ENCODE measurements around the gene MISP.
"Not testable (repeated sequence)": the region's sequence is repeated elsewhere in the genome, so short reads cannot be mapped to it uniquely, and the experiment has no call there.

MISP gene, protein sequence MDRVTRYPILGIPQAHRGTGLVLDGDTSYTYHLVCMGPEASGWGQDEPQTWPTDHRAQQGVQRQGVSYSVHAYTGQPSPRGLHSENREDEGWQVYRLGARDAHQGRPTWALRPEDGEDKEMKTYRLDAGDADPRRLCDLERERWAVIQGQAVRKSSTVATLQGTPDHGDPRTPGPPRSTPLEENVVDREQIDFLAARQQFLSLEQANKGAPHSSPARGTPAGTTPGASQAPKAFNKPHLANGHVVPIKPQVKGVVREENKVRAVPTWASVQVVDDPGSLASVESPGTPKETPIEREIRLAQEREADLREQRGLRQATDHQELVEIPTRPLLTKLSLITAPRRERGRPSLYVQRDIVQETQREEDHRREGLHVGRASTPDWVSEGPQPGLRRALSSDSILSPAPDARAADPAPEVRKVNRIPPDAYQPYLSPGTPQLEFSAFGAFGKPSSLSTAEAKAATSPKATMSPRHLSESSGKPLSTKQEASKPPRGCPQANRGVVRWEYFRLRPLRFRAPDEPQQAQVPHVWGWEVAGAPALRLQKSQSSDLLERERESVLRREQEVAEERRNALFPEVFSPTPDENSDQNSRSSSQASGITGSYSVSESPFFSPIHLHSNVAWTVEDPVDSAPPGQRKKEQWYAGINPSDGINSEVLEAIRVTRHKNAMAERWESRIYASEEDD

DNA sequence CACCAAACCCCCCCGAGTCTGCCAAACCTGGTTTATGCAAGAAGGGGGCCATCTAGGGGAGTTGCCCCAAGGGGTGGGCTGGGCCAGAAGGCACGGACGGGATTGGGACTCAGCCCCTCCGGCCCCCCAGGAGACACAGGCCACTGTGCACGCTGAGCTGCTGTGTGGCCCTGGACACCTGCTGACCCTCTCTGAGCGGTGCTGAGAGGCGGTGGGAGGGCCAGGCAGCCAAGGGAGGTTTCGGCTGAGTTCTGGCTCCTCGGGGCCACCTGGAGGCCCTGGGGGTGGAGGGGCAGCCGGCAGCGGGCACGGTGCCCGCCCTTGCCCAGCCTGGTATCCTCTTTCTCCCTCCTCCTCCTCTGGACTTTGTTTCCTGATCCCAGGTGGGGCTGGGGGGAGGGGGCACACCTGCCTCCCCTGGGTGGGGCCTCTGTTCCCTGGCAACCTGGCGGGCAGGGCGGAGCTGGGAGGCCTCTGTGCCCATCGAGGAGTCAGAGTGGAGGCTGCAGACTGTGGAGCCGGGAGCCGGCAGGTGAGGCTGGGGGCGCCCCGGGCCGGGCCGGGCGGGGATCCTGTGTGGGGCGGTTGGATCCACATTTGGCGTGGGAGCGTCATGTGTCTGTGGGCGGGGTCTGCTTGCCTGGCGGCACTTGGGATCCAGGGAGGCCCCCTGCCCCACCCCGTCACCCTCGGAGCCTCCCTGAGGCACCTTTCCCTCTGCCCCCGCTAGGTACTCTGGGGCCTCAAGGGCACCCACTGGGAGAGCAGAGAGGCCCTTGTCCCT lies at the start of gene MISP:
Gene MISP, plus strand, starts transcription at position 473 of the 784 bp plus-strand sequence. CDS start 5,835 bp downstream, outside the sequence.
- no peak for FAIRE-seq

DNA sequence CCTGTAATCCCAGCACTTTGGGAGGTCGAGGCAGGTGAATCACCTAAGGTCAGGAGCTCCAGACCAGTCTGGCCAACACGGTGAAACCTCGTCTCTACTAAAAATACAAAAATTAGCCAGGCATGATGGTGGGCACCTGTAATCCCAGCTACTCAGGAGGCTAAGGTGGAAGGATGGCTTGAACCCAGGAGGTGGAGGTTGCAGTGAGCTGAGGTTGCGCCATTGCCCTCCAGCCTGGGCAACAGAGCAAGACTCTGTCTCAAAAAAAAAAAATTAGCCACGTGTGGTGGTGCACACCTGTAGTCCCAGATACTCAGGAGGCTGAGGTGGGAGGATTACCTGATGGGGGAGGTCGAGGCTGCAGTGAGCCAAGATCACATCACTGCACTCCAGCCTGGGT lies 48.1 kb upstream of the MISP start:
- FAIRE-seq = not testable (repeated sequence)

DNA sequence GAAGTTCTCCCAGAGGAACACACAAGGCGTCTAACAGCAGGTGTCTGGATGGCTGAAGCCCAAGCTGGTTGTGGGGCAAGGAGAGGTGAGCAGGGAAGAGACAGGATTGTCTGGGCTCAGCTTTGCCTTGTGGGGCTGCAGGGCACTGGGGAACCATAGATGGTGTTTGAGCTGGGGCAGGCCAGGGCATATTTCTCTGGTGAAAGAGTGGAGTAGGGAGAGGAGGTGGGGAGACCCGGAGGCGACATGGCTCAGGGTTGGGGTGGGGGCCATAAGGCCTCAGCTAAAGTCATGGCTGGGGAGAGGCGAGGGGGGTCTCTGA lies 47.6 kb upstream of the MISP start:
- no peak for FAIRE-seq

DNA sequence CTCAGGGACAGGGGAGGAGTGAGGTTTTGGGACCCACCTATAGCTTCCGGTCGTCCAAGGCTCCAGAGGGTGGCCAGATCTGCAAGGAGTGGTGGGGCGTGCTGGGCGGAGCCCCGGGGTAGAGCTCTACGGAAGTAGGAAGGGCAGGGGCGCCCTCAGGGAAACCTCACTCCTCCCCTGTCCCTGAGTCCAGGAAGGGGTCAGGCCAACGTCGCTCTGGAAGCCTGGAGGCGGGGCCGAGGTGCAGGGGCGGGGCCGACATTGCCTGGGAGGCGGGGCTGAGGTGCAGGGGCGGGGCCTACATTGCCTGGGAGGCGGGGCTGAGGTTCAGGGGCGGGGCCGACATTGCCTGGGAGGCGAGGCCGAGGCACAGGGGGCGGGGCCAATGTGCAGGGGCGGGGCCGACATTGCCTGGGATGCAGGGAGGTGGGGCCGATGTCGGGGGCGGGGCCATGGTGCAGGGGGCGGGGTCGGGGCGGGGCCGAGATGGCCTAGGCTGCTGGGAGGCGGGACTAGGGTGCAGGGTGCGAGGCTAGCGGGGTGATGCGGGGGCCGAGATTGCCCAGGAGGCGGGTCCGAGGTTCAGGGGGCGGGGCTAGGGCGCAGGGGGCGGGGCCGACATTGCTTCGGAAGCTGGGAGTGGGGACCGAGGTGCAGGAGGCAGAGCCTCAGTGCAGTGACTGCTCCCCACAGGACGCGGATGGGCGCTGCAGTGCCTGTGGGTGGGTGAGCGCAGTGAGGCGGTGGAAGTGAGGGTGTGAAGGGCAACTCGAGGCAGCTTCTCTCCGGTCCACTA lies 47.1 kb upstream of the MISP start:
- no peak for FAIRE-seq

DNA sequence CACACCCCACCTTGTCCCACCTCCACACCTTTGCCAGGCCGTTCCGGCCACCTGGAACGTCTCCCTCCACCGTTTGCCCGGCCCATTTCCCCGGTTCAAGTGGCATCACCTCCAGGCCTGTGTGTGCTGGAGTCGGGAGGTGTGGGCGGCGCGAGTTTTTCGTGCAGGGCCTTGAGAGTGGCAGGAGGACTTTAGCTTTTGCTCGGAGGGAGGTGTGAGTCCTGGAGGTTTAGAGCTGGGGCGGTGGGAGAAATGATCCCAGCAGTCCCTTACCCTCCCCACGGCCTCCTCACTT lies 46.5 kb upstream of the MISP start:
- no peak for FAIRE-seq

DNA sequence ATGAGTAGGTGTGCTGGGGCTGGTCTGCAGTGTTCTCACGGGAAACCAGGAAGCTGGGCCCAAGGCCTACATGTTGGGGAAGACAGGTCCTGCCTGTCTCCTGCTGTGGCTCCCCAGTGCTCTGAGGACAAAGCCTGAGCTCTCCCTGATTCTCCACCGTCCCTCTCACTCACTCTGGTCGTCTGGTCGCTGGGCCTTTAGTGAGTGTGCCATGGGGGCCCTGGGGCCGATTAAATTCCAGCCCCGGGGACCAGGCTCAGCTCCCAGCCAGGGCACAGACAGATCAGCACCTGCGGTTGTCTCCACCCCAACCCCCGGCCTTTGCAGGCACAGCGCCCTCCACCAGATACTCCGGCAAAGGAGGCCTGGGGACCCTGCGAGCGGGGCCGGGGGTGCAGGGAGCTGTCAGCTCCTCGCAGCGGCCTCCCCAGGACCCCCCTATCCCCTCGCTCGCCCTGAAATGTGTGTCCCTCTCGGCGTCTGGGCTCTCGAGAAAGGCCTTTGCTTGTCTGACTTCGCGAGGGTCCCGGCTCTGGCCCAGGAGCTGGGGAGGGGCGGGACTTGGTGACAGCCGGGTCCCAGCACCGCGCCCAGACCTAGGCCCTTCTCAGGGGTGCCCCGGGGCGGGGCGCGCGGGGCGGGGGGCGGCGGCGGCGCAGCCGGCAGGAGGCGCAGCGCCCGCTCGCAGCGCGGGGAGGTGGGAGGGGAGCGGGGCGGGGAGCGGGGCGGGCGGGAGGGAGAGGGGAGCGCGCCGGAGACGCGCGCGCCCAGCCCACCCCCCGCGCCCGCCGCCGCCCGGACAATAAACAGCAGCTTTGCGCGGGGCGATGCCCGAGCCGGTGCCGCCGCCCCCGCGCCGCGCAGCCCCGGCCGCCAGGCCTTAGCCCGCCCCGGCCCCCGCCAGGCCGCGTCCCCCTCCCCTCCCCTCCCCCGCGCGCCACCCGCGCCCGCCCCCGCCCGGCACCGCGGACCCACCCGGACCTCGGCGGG lies 42.5 kb upstream of the MISP start, which contains the start of gene PALM:
Gene PALM, plus strand, starts transcription at position 782 of the 990 bp plus-strand sequence. CDS start 212 bp downstream, outside the sequence.
- no peak for FAIRE-seq

DNA sequence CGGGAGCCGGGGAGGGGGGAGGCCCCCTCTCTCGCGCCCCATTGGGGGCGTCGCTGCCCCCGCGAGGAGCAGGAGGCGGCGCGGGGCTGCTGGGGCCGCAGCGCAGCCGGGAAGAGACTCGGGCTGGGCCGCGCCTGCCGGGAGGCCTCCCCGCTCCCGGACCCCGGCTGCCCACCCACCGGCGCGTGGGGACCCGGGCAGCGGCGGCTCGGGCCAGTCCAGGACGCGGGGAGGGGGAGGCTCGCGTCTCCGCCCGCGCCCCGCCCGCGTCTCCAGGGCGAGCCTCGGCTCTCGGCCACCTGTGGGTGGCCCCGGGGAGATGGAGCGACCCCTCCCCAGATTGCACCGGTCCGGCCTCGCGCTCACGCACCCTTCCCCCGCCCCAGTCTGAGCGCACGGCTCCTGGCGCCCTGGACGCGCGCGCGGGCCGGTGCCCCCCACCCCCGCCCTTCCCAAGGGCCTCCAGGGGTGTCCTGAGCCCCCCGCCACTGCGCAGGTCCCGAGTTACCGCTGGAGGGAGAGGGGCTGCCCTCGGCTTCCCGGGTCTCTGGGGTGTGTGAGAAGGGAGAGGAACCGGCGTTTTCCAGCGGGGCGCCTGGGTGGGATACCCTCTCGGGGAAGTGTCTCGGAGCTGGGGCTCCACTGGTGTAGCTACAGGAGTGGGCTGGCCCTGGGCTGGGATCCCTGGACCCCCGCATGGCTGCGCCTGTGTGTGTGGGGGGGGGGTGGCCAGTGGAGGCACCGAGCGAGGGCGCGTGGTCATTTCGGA lies 41.5 kb upstream of the MISP start:
- no peak for FAIRE-seq

DNA sequence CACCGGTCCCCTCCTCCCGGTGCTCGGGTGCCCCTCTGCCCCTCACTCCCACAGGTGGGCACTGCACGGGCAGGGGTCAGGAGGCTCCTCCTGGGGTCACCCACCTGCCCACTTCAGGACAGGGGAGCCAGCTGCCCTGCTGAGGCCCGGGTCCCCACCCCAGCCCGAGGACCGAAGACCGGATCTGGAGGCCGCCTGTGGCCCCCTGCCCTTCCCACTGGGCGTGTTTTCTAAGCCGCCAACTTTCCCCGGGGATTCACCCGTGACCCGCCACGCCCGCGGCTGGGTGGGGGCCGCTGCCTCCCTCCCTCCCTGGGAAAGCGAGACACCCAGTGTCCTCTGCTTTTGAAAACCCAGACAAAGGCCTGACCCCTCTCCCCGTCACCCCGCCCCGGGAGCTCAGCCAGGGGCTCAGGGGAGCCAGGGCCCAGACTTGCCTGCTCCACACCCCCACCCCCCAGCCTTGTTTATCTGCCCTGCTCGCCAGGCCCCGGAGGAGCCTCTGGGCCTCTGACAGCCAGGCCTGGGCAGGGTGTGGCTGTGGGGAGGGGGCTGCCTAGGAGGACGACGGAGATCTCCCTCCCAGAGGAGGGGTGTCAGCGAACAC lies 40.8 kb upstream of the MISP start:
- no peak for FAIRE-seq

DNA sequence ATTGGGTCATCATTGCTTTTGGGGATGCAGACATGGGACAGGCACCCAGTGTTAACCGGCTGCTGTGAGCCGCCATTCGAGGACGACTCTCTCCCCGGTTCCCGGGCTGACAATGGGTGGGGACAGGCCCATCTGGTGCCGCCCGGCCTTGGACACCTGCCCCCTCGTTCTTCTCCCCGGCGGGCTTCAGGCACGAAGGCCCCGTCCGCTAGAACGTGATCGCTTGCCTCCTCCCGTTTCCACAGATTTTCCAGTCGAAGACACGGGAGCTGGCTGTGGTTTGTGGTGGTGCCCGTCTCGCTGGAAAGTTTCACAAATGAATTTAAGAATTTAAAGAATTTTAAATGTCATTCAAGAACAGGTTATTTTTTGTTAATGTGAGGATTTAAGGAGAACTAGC lies 40.1 kb upstream of the MISP start:
- FAIRE-seq = no peak

DNA sequence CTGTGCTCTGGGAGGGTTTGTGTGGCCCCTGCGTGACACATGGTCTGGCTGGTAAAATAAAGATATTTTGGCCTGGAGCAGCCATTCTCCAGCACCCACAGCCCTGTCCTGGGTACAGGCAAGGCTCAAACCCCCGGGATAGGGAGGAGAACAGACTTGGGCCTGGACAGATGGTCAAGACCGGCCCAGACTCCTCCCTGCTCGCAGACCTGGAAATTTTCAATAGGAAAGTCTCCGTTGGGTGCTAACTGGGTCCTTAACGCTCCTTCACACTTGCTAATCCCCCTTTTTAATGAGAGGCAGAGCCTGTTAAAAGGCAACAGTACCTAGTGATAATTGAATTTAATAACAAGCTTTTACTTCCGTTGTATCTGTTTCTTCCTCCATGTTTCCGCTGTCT lies 39.7 kb upstream of the MISP start:
- FAIRE-seq = no peak

DNA sequence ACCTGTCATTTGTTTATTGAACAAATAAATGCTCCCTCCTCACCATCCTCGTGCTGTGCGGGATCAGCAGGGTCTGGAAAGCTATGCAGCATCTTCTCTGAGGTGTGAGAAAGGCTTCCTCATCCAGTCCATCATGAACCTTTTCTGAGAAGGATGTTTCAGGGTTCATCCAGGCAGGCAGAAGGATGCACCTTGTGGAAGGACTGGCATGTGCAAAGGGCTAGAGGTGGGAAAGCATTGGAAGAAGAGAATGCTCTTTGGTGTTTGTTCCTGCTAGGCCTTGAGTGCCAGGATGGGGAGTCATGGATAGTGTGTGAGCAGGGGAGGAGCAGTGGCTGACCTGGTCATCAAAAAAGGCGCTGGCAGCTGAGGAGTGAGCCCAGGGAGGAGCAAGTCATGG lies 35.6 kb upstream of the MISP start:
- no peak for FAIRE-seq

DNA sequence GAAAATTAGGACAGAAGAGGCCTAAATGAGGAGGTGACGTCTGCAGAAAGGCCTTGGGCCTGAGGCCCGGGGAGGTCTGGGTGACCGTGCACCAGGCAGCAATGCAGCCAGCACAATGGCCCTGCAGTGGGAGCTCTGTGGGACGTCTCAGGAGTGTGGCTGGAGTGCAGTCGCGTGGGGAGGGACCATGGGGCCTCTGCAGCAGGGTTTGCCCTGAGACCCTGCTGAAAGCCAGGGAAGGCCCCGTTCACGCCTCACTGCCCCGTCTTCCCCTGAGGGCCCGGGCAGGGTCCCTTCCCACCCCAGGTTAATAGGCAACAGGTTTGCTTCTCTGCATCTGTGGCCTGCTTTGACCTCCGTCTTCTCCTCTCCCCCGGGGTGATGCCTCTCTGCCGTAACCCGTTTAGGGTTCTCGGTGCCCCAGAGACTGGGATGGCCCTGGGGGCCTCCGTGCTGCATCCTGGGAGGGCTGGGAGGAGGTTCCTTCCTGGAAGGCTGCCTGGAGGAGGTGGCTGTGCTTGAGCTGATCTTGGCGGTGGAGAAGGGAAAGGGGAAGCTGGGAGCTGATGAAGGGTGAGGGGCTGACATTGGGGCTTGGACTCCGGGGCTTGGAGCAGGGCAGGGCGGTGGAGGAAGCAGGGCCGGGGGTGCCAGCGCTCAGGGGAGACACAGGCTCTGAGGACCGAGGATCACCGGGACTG lies 32.5 kb upstream of the MISP start:
- FAIRE-seq = no peak

DNA sequence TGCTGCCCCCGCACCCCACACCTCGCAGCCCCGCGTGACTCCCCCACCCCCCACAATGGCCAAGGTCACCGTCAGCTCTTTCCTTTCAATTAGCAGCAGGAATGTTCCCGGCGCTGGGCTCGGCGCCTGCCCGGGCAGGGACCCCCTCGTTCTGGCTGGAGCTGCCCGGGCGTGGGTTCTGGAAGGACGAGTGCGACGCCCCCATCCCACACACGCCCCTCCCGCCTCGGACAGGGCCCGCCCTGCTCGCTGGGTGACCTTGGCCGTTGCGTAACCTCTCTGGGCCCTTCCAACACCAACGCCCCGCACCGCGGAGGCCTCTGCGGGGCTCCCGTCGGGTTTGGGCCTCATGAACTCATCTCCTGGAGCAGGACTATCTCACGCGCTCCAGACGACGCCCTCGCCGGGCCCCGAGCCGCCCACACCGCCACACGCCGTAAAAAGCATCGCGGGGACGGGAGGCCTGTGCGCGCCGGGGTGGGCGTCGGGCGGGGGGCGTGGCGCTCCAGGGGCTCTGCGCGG lies 31.9 kb upstream of the MISP start:
- no peak for FAIRE-seq

DNA sequence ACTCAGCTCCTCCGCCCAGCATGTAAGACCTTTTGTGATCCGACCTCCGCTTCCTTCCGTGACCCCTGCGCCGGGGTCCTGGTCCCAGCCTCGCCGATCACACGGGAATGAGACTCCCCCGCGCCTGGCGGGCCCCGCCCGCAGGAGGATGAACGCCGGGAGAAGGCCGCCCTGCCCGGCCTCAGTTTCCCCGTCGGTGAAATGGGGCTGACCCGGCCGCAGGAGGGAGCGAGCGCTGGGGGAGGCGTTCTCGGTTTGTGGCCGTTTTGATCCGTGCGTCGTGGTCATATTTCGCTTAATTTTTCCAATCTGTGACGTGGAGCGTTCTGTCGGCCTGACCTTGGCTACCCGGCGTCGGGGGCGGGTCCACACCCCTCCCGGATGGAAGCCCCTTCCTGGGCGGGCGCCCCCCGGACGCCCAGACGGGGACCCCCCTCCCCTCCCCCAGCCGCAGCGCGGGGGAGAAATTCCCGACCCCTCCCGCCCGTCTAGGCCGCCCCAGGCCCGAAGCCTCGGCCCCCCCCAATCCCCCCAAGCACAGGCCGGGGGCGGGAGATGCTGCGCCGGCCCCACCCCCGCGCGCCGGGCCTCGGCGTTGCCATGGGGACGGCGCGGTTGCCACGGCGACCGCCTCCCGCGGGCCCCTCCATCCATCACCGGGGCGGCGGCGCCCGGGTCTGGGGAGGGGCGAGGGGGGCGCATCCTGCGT lies 31.1 kb upstream of the MISP start:
- FAIRE-seq = no peak

DNA sequence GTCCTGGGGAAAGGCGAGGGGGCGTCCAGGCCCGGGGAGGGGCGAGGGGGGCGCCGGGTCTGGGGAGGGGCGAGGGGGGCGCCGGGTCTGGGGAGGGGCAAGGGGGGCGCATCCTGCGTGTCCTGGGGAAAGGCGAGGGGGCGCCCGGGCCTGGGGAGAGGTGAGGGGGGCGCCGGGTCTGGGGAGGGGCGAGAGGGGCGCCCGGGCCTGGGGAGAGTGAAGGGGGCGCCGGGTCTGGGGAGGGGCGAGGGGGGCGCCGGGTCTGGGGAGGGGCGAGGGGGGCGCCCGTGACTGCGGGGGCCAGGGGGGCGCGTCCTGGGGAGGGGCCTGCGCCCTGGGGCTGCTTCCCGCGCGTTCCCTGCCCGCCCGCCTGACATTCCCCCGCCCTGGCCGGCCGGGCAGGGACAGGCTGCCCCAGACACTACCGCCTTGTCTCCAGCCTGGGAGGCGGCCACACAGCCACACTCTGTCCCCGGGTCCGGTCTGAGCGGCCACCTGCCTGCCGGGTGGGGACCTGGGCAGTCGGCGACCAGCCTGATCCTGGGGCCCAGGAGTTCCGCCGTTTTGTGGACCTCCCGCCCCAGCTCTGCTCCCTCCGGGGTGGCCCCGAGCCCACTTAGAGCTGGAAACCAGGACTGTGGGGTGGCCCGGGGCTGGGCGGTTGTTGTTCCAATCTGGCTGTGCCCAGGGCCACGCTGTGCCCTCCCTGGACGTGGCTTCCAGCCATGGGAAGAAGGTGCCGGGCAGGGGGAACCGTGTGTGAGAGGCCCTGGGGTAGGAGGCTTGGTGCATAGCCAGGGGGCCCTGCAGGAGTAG lies 30.4 kb upstream of the MISP start:
- no peak for FAIRE-seq

DNA sequence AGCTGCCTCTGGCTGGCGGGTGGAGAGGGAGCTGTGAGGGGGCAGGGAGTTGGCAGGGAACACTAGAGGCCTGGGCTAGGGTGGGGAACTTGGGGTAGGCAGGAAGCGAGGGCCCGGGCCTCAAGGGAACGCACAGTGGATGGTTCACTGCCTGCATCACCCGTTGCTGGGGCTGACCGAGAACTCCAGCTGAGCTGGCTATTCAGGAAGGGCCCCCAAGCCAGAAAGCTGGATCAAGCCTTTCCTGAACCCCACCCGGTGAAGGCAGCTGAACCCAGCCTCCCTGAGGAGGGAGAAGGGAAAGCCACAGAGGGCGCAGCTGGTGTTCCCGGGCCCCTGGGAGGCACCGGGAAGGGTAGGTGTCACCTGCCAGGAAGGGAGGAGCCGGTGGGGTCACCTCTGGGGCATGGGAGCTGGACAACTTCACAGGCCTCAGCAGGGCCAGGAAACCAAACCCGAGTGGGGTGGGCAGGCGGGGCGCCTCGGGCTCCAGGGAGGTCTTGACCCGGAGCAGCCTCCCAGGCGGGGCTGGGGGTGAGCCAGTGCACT lies 28.3 kb upstream of the MISP start:
- no peak for FAIRE-seq

DNA sequence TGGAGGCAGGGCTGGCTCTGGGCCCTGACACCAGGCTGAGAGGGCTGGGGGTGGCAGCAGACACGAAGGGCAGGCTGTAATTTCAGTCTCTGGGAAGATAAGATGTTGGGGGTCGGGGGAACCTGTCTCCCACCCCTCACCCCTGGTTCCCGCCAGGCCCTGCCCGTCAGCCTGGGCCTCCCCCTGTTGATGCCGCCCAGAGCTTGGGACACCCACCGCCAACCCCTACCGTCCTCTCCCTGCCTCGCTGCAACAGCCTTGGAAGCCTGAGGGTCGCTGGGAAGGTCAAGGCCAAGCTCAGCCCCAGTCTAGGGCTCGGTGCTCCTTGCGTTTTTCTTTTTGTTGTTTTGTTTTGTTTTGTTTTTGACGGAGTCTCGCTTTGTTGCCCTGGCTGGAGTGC lies 27.7 kb upstream of the MISP start:
- no peak for FAIRE-seq

DNA sequence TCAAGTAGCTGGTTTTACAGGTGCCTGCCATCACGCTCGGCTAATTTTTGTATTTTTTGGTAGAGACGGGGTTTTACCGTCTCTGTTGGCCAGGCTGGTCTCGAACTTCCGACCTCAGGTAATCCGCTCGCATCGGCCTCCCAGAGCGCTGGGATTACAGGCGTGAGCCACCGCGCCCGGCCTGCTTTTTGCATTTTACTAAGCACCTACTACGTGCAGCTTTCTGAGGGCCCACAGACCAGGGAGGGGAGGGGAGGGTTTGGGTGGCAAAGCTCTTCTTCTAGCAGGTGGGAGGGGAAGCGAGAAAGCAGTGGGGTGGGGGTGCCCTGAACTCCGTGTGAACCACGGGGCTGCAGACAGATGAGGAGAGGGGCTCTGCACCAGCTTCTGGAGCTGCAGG lies 27.2 kb upstream of the MISP start:
- FAIRE-seq = no peak
